ENCODE data around the gene NFE2L1.
"Not testable (repeated sequence)": the region's sequence is repeated elsewhere in the genome, so short reads cannot be mapped to it uniquely, and the experiment has no call there.

The NFE2L1 gene

DNA sequence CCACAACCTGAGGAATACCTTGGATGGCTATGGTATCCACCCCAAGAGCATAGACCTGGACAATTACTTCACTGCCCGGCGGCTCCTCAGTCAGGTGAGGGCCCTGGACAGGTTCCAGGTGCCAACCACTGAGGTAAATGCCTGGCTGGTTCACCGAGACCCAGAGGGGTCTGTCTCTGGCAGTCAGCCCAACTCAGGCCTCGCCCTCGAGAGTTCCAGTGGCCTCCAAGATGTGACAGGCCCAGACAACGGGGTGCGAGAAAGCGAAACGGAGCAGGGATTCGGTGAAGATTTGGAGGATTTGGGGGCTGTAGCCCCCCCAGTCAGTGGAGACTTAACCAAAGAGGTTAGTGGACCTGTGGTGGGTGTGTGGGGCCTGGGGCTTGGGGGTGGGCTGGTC lies 3.1 kb downstream of the NFE2L1 start:
- DNase-seq: no peak

GRCh38 chr17:48051706-48052486 lies 3.7 kb downstream of the NFE2L1 start:
- peak; percentile 71 for DNase-seq

GRCh38 chr17:48052956-48053757 lies 5.0 kb downstream of the NFE2L1 start:
- DNase-seq: peak; percentile 32

DNA sequence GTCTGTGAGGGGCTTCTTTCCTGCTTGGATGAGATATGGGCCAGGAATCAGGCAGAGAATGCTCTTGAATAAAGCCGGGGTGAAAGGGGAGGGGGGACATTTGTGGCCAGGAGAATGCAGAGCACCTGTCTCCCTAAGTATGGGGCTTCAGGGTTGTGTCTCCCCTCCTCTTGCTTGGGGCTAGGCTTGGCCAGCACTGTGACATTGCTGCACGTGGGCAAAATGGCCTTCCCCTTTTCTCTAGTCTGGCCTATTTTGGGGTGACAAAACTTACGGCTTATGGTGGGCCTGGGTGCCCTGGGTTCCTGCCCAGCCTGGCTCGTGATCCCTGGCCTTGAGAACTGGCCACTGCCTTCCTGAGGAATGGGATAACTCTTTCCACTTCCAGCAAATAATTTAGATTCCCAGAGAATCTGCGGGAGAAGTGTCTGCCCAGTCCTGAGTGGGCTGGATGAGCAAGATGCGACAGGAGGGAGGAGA lies 5.6 kb downstream of the NFE2L1 start:
- DNase-seq: no peak

DNA sequence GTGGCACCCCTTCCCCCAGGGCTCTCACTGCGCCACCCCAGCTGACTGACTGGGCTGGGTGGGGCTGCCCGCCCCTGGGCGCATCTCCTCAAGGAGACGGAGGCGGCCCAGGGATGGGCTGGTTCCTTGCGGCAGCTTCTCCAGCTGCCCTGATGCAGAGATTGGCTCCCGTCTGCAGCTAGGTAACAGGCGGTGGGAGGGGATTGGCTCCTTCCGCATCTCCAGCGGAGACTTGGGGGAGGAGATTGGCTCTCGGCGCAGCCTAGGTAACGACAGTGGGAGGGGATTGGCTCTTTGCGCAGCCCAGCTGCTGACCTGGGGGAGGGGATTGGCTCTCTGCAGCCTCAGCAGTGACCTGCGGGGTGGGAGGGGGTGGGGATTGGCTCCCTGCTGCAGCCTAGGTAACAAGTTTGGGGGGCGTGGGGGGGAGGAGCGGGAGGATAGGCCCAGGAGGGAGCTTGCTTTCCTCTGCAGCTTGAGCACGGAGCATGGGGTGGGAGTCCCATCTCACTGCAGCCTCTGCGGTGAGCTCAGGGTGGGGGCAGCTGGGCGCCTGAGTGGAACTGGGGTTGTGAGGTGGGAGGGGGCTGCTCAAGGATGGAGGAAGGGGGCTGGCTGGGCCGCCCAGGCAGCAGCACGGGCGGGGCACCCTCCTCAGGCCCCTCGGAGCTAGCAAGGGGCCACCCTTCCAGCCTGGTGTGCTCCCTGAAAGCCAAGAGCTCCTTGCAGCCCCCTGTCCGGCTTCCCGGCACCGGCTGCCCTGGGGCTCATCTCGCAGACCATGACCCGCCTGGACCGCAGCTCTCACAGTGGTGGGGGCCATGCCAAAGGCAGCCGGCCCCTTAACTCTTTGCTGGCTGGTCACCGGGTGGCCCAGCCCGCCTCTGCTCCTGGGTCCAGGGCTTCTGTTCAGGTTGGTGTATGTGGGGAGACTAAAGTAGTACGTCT lies 6.4 kb downstream of the NFE2L1 start:
- DNase-seq: peak; percentile 89

DNA sequence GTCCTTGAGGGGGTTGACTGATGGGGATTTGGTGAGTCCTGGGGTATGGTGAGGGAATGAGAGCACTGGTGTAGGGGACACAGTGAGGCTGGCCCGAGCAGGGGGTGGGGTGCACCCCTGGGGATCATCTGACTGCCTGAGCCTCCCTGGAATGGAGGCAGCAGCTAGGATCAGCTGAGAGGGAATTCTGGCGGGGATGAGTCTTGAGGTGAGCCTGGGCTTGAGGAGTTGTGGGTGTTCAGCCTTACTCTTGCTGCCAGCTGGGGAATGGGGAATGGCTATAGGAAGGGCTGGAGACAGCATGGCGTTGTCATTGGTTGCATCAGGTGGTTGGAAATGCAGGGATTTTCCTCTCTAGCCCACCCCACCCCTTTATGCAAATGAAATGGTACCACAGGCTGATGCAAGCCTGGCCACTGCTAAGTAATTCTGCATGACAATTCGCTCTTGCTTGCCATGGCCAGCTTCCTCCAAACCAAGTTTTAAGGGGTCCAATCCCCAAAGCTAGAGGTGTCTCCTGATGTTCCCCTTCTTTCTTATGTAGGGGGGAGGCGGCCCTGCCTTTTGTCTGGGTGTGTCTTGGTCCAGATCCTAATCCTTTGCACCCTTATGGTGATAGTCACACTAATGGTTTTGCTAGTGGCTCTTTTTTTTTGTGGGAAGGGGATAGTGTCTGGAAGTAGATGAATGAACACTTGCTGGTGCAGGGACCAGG lies 7.5 kb downstream of the NFE2L1 start:
- DNase-seq: no peak

- DNase-seq: no peak
Measured at GRCh38 chr17:48056246-48056745, 8.1 kb downstream of the NFE2L1 start.

GRCh38 chr17:48056879-48057278 lies 8.7 kb downstream of the NFE2L1 start:
- no peak for DNase-seq

GRCh38 chr17:48057626-48058025 lies 9.5 kb downstream of the NFE2L1 start:
- DNase-seq: no peak

- no peak for DNase-seq
Measured at GRCh38 chr17:48058393-48059124, 10.4 kb downstream of the NFE2L1 start.

DNA sequence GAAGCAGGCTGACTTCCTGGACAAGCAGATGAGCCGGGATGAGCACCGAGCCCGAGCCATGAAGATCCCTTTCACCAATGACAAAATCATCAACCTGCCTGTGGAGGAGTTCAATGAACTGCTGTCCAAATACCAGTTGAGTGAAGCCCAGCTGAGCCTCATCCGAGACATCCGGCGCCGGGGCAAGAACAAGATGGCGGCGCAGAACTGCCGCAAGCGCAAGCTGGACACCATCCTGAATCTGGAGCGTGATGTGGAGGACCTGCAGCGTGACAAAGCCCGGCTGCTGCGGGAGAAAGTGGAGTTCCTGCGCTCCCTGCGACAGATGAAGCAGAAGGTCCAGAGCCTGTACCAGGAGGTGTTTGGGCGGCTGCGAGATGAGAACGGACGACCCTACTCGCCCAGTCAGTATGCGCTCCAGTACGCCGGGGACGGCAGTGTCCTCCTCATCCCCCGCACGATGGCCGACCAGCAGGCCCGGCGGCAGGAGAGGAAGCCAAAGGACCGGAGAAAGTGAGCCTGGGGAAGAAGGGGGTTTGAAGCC lies 11.0 kb downstream of the NFE2L1 start:
- no peak for DNase-seq

- no peak for DNase-seq
Measured at GRCh38 chr17:48060249-48060648, 12.1 kb downstream of the NFE2L1 start.

DNA sequence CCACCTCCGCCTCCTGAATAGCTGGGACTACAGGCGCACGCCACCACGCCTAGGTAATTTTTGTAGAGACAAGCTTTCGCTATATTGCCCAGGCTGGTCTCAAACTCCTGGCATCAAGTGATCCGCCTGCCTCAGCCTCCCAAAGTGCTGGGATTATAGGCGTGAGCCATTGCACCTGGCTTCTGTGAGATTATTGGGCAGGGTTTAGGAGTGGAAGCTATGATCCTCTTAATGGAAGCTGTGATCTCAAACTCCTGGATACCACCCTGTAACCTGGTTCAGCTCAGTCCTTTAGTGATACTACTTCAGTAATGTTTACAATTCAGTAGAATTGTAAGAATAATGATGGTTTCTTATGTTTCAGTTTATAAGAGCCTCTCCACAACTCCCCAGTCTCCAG lies 14.1 kb downstream of the NFE2L1 start:
- DNase-seq: no peak

- no peak for DNase-seq
Measured at GRCh38 chr17:48064638-48065037, 16.5 kb downstream of the NFE2L1 start.

DNA sequence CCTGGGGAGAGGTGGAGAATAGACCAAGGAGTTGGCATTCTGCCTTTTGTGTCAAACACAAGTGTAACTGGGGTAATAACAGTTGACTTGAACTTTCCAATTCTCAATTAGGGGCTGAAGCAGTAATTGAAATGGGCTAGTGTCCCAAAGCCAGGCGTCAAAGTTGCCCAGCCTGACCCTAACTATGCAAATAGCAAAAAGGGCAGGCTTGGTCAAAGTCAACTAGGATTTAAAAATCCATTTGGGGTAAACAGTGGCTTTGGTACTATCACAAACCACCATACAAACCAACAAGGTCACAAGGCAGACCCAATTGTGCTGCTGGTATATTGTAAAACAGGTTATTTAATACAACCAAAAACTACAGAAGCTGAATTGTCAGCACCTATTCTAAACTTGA lies 18.0 kb downstream of the NFE2L1 start:
- DNase-seq: no peak

DNA sequence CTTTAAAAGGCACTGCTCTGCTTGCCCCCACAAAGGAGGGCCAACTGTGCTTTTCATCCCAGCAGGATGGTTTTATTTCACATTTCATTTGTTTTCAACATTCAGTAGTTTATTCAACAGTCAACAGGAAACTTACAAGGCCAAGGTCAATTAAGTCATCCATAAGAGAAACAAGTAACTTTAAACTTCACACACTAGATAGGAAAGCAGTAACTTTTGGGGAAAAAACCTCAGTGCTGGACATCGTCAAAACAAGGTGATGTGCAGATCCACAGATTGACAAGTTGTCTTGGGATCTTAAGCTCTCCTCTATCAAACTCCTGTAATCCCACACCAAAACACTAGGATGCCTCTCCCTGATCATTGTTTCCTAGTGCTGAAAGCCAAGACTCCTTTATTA lies 18.5 kb downstream of the NFE2L1 start:
- no peak for DNase-seq

GRCh38 chr17:48067245-48067644 lies 19.1 kb downstream of the NFE2L1 start:
- no peak for DNase-seq

- DNase-seq: not testable (repeated sequence)
Measured at GRCh38 chr17:48067808-48068207, 19.6 kb downstream of the NFE2L1 start.

- DNase-seq: peak; percentile 63
Measured at GRCh38 chr17:48068491-48068961, 20.4 kb downstream of the NFE2L1 start.

- DNase-seq: no peak
Measured at GRCh38 chr17:48070195-48070594, 22.0 kb downstream of the NFE2L1 start.

DNA sequence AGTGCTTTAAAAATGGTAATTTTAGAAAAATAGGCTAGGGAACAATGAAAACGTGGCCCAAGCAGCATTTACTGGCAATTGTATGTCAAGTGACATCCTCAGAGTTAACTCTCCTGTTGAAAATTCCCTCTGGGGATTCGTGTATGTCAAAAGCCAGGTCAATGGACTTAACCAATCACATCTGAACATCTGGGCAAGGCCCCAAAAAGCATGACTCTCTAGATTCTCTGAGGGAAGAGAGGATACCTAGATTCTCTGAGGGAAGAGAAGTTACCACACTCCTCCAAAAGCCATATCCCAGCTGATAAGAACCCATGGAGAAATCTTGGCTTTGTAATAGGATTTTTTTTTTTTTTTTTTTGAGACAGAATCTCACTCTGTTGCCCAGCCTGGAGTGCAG lies 23.5 kb downstream of the NFE2L1 start:
- no peak for DNase-seq
